ENCODE measurements around the gene NSFL1C. TPM values are rescaled to one million over a fixed set of nuclear protein-coding genes. Genes with fewer than 3 reads are reported as not detected.
"Not testable (repeated sequence)": the region's sequence is repeated elsewhere in the genome, so short reads cannot be mapped to it uniquely, and the experiment has no call there.

NSFL1C gene
- total RNA-seq, 1 donor from 2014 or later: 59.9 TPM

DNA sequence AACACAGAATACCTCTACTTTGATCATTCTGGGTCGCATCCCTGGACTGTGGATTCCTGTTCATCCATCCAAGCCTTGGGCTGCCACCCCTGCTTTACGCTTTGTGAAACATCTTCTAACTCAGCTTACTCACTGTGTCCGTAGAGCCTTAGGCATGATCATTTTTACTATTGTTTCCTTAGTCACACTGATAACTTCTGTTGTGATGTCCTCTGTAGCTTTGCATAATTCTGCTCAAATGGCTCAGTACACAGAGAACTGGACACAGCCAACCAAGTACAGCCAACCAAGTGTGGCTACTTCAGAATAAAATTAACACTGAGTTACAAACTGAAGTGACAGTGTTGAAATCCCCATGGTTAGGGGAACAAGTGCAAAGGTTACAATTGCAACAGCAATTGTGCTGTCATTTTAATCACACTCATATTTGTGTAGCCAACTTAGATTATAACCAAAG, 65.2 kb downstream of the NSFL1C start:
- DNase-seq: no peak

GRCh38 chr20:1399678-1400366, 66.8 kb downstream of the NSFL1C start:
- intact Hi-C loops (cut with micrococcal nuclease); DNase-seq; ATAC-seq: not testable (repeated sequence)

More for the DNA sequence above, 65.2 kb downstream of the NSFL1C start:
- intact Hi-C loops (cut with micrococcal nuclease): no loop called here
- no peak for ATAC-seq

DNA sequence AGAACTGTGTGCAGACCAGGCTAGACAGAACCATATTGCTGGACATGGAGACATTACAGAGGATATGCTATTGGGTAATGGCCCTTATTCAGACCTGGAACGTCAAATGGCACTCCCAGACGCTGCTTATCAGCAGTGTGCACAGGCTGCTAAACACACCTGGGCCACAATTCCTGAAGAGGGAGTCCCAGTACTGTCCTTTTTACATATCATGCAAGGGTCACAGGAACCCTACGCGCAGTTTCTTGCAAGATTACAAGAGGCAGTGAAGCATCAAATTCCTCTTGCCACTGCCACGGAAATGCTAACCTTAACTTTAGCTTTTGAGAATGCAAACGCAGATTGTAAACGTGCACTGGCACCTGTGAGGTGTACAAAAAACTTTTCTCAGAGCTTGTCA, 68.5 kb downstream of the NSFL1C start:
- DNase-seq; intact Hi-C loops (cut with micrococcal nuclease); ATAC-seq: not testable (repeated sequence)

- intact Hi-C loops (cut with micrococcal nuclease): no loop called here
- ATAC-seq (no peak), DNase-seq (no peak)
Measured at GRCh38 chr20:1397710-1398109, 68.9 kb downstream of the NSFL1C start.

DNA sequence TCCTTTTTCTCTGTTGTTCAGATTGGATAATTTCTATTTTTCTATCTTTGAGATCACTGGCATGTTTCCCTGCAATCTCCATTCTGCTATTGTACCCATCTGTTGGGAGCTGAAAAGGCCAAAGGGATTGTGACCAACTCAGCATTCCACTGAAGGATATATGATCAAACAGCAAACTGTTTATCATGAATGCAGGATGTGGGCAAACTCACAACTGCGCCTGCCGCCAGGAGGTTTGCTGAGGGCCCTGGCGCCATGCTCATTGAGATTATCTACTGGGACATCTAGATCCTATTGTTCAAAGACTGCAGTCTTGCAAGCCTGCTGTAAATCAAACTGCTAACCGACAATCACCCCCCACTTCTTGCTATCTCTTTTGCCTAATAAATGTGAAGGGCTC, 69.9 kb downstream of the NSFL1C start:
- ATAC-seq (no peak), DNase-seq (no peak)
- intact Hi-C loops (cut with micrococcal nuclease): no loop called here

- no peak for DNase-seq
- intact Hi-C loops (cut with micrococcal nuclease): no loop called here
- no peak for ATAC-seq
Measured at GRCh38 chr20:1396264-1396663, 70.4 kb downstream of the NSFL1C start.

- intact Hi-C loops (cut with micrococcal nuclease): loop anchor here (5.0 kb wide), 1 partner anchor 67 kb away; the partner anchor contains the start of gene SDCBP2
- no peak for DNase-seq
- ATAC-seq: no peak
Measured at GRCh38 chr20:1394686-1395085, 72.0 kb downstream of the NSFL1C start.

- no peak for DNase-seq
- intact Hi-C loops (cut with micrococcal nuclease): loop anchor here (5.0 kb wide), 1 partner anchor 66 kb away; the partner anchor contains the start of gene SDCBP2
- ATAC-seq: no peak
Measured at GRCh38 chr20:1393507-1393882, 73.2 kb downstream of the NSFL1C start.

DNA sequence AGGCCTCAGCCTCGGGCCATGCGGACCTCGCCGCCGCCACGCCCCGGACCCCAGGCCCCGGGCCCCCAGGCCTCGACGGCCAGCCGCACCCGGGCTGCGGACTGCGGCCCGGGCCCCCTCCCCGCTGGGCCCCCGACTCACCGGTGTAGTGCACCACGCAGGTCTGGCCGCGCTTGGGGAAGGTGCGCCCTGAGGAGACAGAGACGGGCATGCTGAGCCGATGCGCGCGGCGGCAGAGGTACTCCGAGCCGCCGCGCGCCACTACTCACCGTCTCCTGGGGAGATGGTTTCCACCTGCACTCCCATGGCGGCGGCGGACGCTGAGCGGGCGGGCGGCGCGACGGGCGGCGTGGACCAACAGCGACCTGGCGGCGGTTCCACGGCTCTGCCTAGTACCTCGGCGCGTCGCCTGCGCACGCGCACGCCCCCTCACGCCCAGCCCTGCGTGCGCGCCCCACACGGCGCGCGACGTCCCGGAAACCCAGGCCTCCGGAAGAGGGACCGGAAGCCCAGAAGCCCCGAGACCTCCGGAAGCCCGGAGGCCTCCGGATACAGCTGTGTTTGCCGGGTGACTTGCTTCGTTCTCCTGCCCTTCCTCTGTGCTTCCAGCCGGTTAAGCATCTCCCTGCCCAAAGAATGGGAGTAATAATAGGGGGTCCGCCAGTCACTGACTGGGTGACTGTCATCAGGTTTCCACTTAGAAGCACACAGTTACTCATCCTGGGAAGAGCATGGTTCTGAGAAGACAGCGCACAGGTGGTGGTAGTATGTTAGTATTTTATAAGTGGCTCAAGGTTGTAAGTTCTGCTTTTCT, 73.7 kb downstream of the NSFL1C start, which contains the start of gene FKBP1A:
FKBP1A (minus strand) TSS at position 362 of the 814 bp plus-strand sequence; CDS start at position 306, 56 bp downstream.
- peak; percentile 98 for ATAC-seq
- peak; percentile 97 for DNase-seq
- intact Hi-C loops (cut with micrococcal nuclease): loop anchor here (5.0 kb wide), 1 partner anchor 66 kb away; the partner anchor contains the start of gene SDCBP2

- ATAC-seq (no peak), DNase-seq (no peak)
- intact Hi-C loops (cut with micrococcal nuclease): loop anchor here (5.0 kb wide), 1 partner anchor 65 kb away; the partner anchor contains the start of gene SDCBP2
Measured at GRCh38 chr20:1392443-1392692, 74.3 kb downstream of the NSFL1C start.

Other genes with a start within 250 kb of the NSFL1C start
- gene RAD21L1, start 240.8 kb downstream of the NSFL1C start, total RNA-seq: not detected
- 7.8 TPM for gene SNPH, start 200.6 kb downstream of the NSFL1C start, total RNA-seq
- 1.5 TPM for gene SDCBP2, start 137.7 kb downstream of the NSFL1C start, total RNA-seq
- 135 TPM for gene FKBP1A, start 73.8 kb downstream of the NSFL1C start, total RNA-seq
- 3.5 TPM for gene SIRPB2, start 24.6 kb upstream of the NSFL1C start, total RNA-seq
- not detected for gene SIRPD, start 90.9 kb upstream of the NSFL1C start, total RNA-seq
- 0.82 TPM for gene SIRPB1, start 153.2 kb upstream of the NSFL1C start, total RNA-seq
- 0.20 TPM for gene SIRPG, start 190.9 kb upstream of the NSFL1C start, total RNA-seq

Measured in left ventricle myocardium superior (tissue), 1 donor.